Neural cell (in vitro differentiated cells): ENCODE measurements around the gene ANO9.

Source experiments
- TAF1 ChIP-seq: IDR thresholded peaks from 2 replicates; pipeline ENCODE4 v1.6.1; 2012; ENCODE audit warnings: low read depth
- TF ChIP-seq, protein P1 (sequence below): fragments of 450-650 bp; IDR thresholded peaks from 2 replicates; pipeline ENCODE4 v1.5.1; 2014; ENCODE audit warnings: antibody characterized with exemption, mild to moderate bottlenecking, moderate library complexity; ENCODE audit not compliant: poor library complexity, severe bottlenecking

DNA sequence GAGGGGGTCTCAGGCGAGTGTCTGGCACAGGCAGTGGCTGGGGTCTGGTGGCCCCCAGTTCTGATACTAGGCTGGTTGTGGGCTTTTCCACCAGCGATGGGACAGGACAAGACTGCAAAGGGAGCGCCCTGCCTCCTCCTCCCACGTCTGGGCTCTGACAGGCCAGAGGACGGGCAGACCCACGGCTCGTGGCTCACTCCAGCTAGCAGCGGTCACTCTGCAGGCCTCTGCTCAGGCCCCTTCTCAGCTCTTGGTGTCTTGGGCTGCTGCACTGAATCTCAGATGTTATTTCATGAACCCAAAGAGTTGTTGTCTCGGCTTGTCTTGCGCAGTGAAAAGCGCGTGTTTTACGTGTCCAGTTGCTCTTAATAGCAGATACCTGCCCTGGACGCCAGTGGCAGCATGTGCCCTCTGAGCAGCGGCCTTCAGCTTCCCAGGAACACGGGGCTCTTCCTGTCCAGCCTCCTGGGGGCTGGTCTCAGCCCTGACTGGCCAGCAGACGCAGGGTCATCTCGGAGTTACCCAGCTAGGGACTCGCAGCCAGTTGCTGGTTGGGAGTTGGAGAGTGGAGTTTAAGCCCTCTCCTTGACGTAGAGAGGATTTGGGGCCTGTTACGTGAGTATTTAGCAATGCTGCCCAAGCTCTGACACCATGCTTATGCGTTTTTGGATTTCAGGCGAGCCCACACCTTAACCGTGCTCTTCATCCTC lies 17.9 kb upstream of the ANO9 start:
- TF ChIP-seq, protein P1, sequence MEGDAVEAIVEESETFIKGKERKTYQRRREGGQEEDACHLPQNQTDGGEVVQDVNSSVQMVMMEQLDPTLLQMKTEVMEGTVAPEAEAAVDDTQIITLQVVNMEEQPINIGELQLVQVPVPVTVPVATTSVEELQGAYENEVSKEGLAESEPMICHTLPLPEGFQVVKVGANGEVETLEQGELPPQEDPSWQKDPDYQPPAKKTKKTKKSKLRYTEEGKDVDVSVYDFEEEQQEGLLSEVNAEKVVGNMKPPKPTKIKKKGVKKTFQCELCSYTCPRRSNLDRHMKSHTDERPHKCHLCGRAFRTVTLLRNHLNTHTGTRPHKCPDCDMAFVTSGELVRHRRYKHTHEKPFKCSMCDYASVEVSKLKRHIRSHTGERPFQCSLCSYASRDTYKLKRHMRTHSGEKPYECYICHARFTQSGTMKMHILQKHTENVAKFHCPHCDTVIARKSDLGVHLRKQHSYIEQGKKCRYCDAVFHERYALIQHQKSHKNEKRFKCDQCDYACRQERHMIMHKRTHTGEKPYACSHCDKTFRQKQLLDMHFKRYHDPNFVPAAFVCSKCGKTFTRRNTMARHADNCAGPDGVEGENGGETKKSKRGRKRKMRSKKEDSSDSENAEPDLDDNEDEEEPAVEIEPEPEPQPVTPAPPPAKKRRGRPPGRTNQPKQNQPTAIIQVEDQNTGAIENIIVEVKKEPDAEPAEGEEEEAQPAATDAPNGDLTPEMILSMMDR, result no peak
- TF ChIP-seq TAF1, result no peak
